ENCODE data around the gene GNG7. TPM values are rescaled to one million over a fixed set of nuclear protein-coding genes. Genes with fewer than 3 reads are reported as not detected.
A peak's percentile ranks its signal among the peaks of the same experiment; 100 is the strongest.

Gene GNG7
- total and polyA plus RNA-seq, 10 of the 15 experiments (the other 5 are each of a cell fraction or from before 2014, with no cell fraction given), result 1.9 to 13.6 (median 6.5) TPM

DNA sequence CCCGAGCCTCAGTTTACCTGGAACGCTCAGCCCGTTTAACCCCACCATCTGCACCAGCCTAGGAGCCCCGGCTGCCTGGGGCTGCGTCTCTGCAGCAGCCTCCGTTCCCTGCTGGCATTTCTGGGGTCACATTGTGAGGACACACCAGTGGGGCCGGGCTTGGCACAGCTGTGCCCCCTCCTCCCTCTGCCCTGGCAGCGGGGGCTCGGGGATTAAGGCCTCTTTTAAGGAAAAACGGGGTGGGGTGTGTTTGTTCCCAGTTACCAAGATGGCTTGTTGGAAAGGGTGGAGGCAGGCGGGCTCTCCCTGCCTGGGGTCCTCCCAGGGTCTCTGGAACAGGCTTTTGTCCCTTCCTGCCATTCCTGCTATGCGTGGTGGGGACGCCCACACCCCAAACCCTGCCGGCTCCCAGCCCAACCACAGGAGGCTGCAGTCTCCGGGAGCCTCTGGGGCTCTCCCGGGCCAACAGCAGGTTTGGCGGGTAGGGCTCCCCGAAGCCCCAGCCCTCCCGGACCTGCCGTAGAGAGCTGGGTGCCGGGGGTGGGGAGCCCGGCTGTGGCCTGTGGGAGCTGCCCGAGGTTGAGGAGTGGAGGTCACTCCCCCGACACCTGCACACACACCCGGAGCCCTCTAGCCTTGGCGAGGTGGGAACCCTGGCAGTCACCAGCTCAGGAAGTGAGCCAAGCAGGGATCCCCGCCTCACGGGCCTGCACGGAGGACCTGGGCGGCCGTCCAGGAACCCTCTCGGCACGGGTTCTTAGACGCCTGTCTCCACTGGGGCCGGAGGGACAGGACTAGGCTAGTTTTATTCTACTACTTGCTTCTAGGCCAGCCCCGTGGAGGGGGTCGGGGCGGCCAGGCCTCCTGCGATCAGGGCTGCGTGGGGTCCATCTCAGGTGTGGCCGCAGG is 189.7 kb downstream of the GNG7 start:
- FAIRE-seq (no peak), ATAC-seq (no peak), DNase-seq (ENCODE audit: low read depth, low spot score) (no peak)
- Histone ChIP-seq H3K4me2 (ENCODE audit: control insufficient read depth, insufficient read depth) (no peak overlapping the region), H4K20me1 (ENCODE audit: control insufficient read depth, insufficient read depth) (no peaks in the 10 kb centered on the region), H3K79me2 (ENCODE audit: control insufficient read depth, insufficient read depth, low read length) (no peaks in the 10 kb centered on the region), H3K9me3 (replicated peaks; ENCODE audit: control insufficient read depth, insufficient read depth, low read length) (no peaks in the 10 kb centered on the region), H3K36me3 (ENCODE audit: control insufficient read depth in 2 of 2, insufficient read depth in 2 of 2, low read length in 1 of 2) (no peaks in the 10 kb centered on the region; a peak in 1 of 4 replicates), H3K9ac (ENCODE audit: control insufficient read depth, insufficient read depth, low read length) (no peak overlapping the region), H3K4me3 (no peak overlapping the region), H3K4me1 (ENCODE audit: control insufficient read depth, insufficient read depth, low read length) (peaks cover 10% of the 10 kb centered on the region), H3K27ac (ENCODE audit: control insufficient read depth, insufficient read depth) (no peak overlapping the region), H2AFZ (ENCODE audit: control insufficient read depth, low read depth, low read length) (no peak overlapping the region), H3K27me3 (replicated peaks in 1 of 2; ENCODE audit: control insufficient read depth in 2 of 2, insufficient read depth in 2 of 2, low read length in 1 of 2) (no peaks in the 10 kb centered on the region)
- BruUV-seq (replicated peaks), result no TSS peak
- CTCF ChIA-PET, result interaction anchor here (0.6 to 1.5 kb wide), 4 partner anchors 31 to 1543 kb away, joined by 3 to 5 read pairs (median 3); no protein-coding TSS in a partner anchor
- WGBS (ENCODE audit: insufficient coverage, insufficient replicate concordance, low lambda C conversion rate, missing lambda C conversion rate), result 80% methylated on average over 36 of the region's 41 CpGs
- in situ Hi-C loops (cut with MboI), result no loop called here
- intact Hi-C loops (cut with micrococcal nuclease; ENCODE audit: unreplicated experiment), result no loop called here
- SMC1A ChIA-PET (ENCODE audit: uncharacterized antibody, unreplicated experiment), result interaction anchor here (0.6 to 1.2 kb wide), 5 partner anchors 10 to 37 kb away, joined by 3 to 4 read pairs (median 3); partner anchors contain the start of gene GADD45B
- POLR2A ChIA-PET, result interaction anchor here (0.6 to 1.2 kb wide), 3 partner anchors 37 to 419 kb away, joined by 3 to 4 read pairs (median 3); partner anchors contain the start of gene GADD45B
- 0 out of 2 replicates have a peak, but pooled peaks have one; percentile 11 for TF ChIP-seq SMARCA5 (IDR thresholded peaks at IDR 0.05)
- 0 out of 2 replicates have a peak, but pooled peaks have one; percentile 25 for TF ChIP-seq POLR2A (IDR thresholded peaks at IDR 0.05; ENCODE audit: low read depth, low read length)
- no peak for TF ChIP-seq EED (IDR thresholded peaks at IDR 0.05; ENCODE audit: low read depth)
- no peak for TF ChIP-seq IKZF2 (IDR thresholded peaks at IDR 0.05)
- no peak for TF ChIP-seq FOXM1 (IDR thresholded peaks at IDR 0.05; ENCODE audit: low read depth, low read length)
- RAD21 ChIA-PET (ENCODE audit: unreplicated experiment), result interaction anchor here (1.5 to 2.1 kb wide), 3 partner anchors 33 to 95 kb away, joined by 6 to 7 read pairs (median 6); partner anchors contain the start of gene GADD45B

DNA sequence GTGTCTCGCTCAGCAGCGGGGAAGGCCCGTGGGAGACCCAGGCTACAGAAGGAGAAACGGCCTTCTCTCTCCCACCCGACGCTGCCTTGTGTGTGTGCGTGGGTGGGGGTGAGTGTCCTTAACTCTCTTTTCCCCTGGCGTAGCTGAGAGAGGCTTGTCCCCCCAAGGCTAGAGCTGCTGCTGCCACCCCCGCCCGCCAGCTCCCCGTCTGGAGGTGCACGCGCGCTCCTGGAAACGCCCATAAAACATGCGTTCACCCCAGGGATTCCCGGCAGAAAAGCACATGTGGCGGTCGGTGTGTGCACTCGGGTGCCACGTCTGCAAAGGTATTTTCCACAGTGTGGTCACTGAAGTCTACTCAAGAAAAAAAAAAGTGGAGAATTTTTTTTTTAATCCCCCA is 190.5 kb downstream of the GNG7 start:
- Histone ChIP-seq H4K20me1 (ENCODE audit: control insufficient read depth, insufficient read depth) (no peaks in the 10 kb centered on the region), H3K27me3 (replicated peaks in 1 of 2; ENCODE audit: control insufficient read depth in 2 of 2, insufficient read depth in 2 of 2, low read length in 1 of 2) (no peaks in the 10 kb centered on the region), H3K79me2 (ENCODE audit: control insufficient read depth, insufficient read depth, low read length) (no peaks in the 10 kb centered on the region), H3K4me1 (ENCODE audit: control insufficient read depth, insufficient read depth, low read length) (peaks cover 10% of the 10 kb centered on the region), H3K9me3 (replicated peaks; ENCODE audit: control insufficient read depth, insufficient read depth, low read length) (no peaks in the 10 kb centered on the region), H3K4me3 (no peak overlapping the region), H2AFZ (ENCODE audit: control insufficient read depth, low read depth, low read length) (peak overlapping the region; percentile 47), H3K9ac (ENCODE audit: control insufficient read depth, insufficient read depth, low read length) (no peak overlapping the region), H3K4me2 (ENCODE audit: control insufficient read depth, insufficient read depth) (0 out of 2 replicates have a peak overlapping the region, but pooled peaks have one; percentile 13), H3K27ac (ENCODE audit: control insufficient read depth, insufficient read depth) (no peak overlapping the region), H3K36me3 (ENCODE audit: control insufficient read depth in 2 of 2, insufficient read depth in 2 of 2, low read length in 1 of 2) (no peaks in the 10 kb centered on the region; a peak in 1 of 4 replicates)
- POLR2A ChIA-PET, result interaction anchor here (0.6 to 1.2 kb wide), 4 partner anchors 34 to 420 kb away, joined by 3 to 4 read pairs (median 3); partner anchors contain the start of gene GADD45B
- SMC1A ChIA-PET (ENCODE audit: uncharacterized antibody, unreplicated experiment), result interaction anchor here (0.6 to 1.2 kb wide), 5 partner anchors 11 to 36 kb away, joined by 3 to 4 read pairs (median 3); partner anchors contain the start of gene GADD45B
- 16% methylated on average over 20 of the region's 21 CpGs for WGBS (ENCODE audit: insufficient coverage, insufficient replicate concordance, low lambda C conversion rate, missing lambda C conversion rate)
- RAD21 ChIA-PET (ENCODE audit: unreplicated experiment), result interaction anchor here (0.8 to 2.1 kb wide), 7 partner anchors 22 to 98 kb away, joined by 3 to 7 read pairs (median 6); partner anchors contain the start of gene GADD45B
- BruUV-seq (replicated peaks), result TSS peak; percentile 27
- no peak for DNase-seq (ENCODE audit: low read depth, low spot score)
- CTCF ChIA-PET, result interaction anchor here (0.6 to 1.5 kb wide), 5 partner anchors 32 to 1543 kb away, joined by 3 to 5 read pairs (median 3); no protein-coding TSS in a partner anchor
- in situ Hi-C loops (cut with MboI), result no loop called here
- intact Hi-C loops (cut with micrococcal nuclease; ENCODE audit: unreplicated experiment), result no loop called here
- peak; percentile 78 for ATAC-seq
- no peak for FAIRE-seq
- TF ChIP-seq, protein P1, sequence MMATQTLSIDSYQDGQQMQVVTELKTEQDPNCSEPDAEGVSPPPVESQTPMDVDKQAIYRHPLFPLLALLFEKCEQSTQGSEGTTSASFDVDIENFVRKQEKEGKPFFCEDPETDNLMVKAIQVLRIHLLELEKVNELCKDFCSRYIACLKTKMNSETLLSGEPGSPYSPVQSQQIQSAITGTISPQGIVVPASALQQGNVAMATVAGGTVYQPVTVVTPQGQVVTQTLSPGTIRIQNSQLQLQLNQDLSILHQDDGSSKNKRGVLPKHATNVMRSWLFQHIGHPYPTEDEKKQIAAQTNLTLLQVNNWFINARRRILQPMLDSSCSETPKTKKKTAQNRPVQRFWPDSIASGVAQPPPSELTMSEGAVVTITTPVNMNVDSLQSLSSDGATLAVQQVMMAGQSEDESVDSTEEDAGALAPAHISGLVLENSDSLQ (IDR thresholded peaks at IDR 0.05), result no peak
- TF ChIP-seq NFIC (IDR thresholded peaks at IDR 0.05; ENCODE audit: low read depth, low read length) (no peak), SREBF2 (IDR thresholded peaks at IDR 0.05; ENCODE audit: low read length) (no peak), IKZF1 (conservative IDR thresholded peaks at IDR 0.05) (peak; percentile 62; the same call in 1 of the 2 replicates), CEBPB (IDR thresholded peaks at IDR 0.05; ENCODE audit: borderline replicate concordance in 1 of 2, low read depth in 2 of 2, low read length in 2 of 2) (no peak), YY1 (IDR thresholded peaks at IDR 0.05; ENCODE audit: low read depth, low read length) (no peak), STAT3 (IDR thresholded peaks at IDR 0.05; ENCODE audit: low read depth, low read length) (no peak), SMAD1 (IDR thresholded peaks at IDR 0.05; ENCODE audit: low read depth, partially characterized antibody) (no peak)

All from GM12878 (cell line).